ENCODE data around the gene AKAP6.

Gene AKAP6

DNA sequence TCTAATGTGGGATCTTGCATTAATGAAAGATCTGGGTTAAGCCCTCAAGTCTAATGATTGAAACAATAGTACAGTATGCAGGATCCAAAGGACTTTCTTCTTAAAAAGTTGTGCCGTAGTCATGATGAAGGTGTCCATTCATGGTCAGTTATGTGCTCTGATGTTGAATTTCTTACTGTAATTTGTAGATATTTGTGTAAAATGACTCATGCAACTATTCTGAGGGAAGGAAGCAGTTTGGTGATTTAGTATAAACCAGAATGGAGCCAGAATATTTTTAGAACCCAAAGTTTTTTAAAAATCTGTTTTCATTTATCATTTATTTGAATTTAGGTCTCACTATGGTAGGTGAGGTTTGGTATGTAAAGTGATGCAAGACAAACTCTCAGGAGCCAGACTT, 151.2 kb downstream of the AKAP6 start:
- no peak overlapping the region for H2AFZ ChIP-seq (ENCODE audit: low read depth)
- no peak overlapping the region for H3K27ac ChIP-seq
- no peaks in the 10 kb centered on the region for H3K36me3 ChIP-seq (ENCODE audit: insufficient read depth)
- no peaks in the 10 kb centered on the region for H3K4me1 ChIP-seq (ENCODE audit: low read depth, poor library complexity, severe bottlenecking)
- no peaks in the 10 kb centered on the region for H3K79me2 ChIP-seq (ENCODE audit: insufficient read depth, low read depth)
- TF ChIP-seq, protein P1, sequence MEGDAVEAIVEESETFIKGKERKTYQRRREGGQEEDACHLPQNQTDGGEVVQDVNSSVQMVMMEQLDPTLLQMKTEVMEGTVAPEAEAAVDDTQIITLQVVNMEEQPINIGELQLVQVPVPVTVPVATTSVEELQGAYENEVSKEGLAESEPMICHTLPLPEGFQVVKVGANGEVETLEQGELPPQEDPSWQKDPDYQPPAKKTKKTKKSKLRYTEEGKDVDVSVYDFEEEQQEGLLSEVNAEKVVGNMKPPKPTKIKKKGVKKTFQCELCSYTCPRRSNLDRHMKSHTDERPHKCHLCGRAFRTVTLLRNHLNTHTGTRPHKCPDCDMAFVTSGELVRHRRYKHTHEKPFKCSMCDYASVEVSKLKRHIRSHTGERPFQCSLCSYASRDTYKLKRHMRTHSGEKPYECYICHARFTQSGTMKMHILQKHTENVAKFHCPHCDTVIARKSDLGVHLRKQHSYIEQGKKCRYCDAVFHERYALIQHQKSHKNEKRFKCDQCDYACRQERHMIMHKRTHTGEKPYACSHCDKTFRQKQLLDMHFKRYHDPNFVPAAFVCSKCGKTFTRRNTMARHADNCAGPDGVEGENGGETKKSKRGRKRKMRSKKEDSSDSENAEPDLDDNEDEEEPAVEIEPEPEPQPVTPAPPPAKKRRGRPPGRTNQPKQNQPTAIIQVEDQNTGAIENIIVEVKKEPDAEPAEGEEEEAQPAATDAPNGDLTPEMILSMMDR (conservative IDR thresholded peaks at IDR 0.05; ENCODE audit: low read depth, low read length): no peak
- no peak overlapping the region for H3K4me2 ChIP-seq
- no peaks in the 10 kb centered on the region for H4K20me1 ChIP-seq (ENCODE audit: insufficient read depth)
- no peak overlapping the region for H3K4me3 ChIP-seq (IDR thresholded peaks at IDR 0.05; ENCODE audit: insufficient read depth, low read depth, low read length)
- no peaks in the 10 kb centered on the region for H3K27me3 ChIP-seq (ENCODE audit: insufficient read depth, low read depth)
- H3K9ac ChIP-seq: no peak overlapping the region

GRCh38 chr14:32481707-32482106, 152.6 kb downstream of the AKAP6 start:
- H3K36me3 ChIP-seq (ENCODE audit: insufficient read depth): no peaks in the 10 kb centered on the region
- no peaks in the 10 kb centered on the region for H3K4me1 ChIP-seq (ENCODE audit: low read depth, poor library complexity, severe bottlenecking)
- no peak overlapping the region for H3K4me2 ChIP-seq
- TF ChIP-seq, protein P1 (conservative IDR thresholded peaks at IDR 0.05; ENCODE audit: low read depth, low read length): no peak
- H3K79me2 ChIP-seq (ENCODE audit: insufficient read depth, low read depth): no peaks in the 10 kb centered on the region
- H3K4me3 ChIP-seq (IDR thresholded peaks at IDR 0.05; ENCODE audit: insufficient read depth, low read depth, low read length): no peak overlapping the region
- no peaks in the 10 kb centered on the region for H4K20me1 ChIP-seq (ENCODE audit: insufficient read depth)
- no peak overlapping the region for H2AFZ ChIP-seq (ENCODE audit: low read depth)
- H3K9ac ChIP-seq: no peak overlapping the region
- no peak overlapping the region for H3K27ac ChIP-seq
- no peaks in the 10 kb centered on the region for H3K27me3 ChIP-seq (ENCODE audit: insufficient read depth, low read depth)

DNA sequence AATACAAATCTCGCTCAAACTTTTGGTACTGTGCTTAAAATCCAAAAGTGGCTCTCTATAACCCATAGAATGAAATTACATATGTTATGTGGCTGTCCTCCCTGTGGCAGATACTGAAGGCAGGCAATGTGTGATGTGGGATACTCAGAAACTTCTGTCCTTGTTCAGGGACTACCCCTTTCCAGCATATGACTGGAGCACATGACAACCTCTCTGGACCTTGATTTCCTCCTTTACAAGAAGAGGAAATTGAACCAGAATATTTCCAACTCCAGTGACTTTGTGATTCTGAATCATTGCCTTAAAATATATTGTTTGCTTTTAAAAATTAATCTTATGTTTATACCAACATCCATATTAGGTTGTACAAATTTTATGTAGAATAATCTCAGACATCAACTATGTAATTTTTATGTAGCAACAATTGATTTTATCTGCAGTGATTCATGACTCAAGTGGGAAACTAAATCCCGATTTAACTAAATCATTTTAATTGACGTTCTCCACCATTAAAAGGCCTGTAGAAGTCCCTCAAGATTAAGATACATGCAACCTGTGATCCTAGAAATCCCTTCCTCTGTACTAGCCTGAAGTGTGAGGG, 162.4 kb downstream of the AKAP6 start:
- Histone ChIP-seq H3K27me3 (ENCODE audit: insufficient read depth, low read depth) (no peaks in the 10 kb centered on the region), H2AFZ (ENCODE audit: low read depth) (no peak overlapping the region), H3K4me3 (IDR thresholded peaks at IDR 0.05; ENCODE audit: insufficient read depth, low read depth, low read length) (no peak overlapping the region), H3K79me2 (ENCODE audit: insufficient read depth, low read depth) (no peaks in the 10 kb centered on the region), H3K4me2 (no peak overlapping the region), H4K20me1 (ENCODE audit: insufficient read depth) (no peaks in the 10 kb centered on the region), H3K36me3 (ENCODE audit: insufficient read depth) (no peaks in the 10 kb centered on the region), H3K27ac (no peak overlapping the region), H3K4me1 (ENCODE audit: low read depth, poor library complexity, severe bottlenecking) (no peaks in the 10 kb centered on the region), H3K9ac (no peak overlapping the region)
- TF ChIP-seq, protein P1 (conservative IDR thresholded peaks at IDR 0.05; ENCODE audit: low read depth, low read length): no peak

- Histone ChIP-seq H3K27me3 (ENCODE audit: insufficient read depth, low read depth) (no peaks in the 10 kb centered on the region), H4K20me1 (ENCODE audit: insufficient read depth) (no peaks in the 10 kb centered on the region), H2AFZ (ENCODE audit: low read depth) (no peak overlapping the region), H3K4me1 (ENCODE audit: low read depth, poor library complexity, severe bottlenecking) (no peaks in the 10 kb centered on the region), H3K9ac (no peak overlapping the region), H3K4me2 (no peak overlapping the region), H3K79me2 (ENCODE audit: insufficient read depth, low read depth) (no peaks in the 10 kb centered on the region), H3K27ac (no peak overlapping the region), H3K36me3 (ENCODE audit: insufficient read depth) (no peaks in the 10 kb centered on the region), H3K4me3 (IDR thresholded peaks at IDR 0.05; ENCODE audit: insufficient read depth, low read depth, low read length) (no peak overlapping the region)
- TF ChIP-seq, protein P1 (conservative IDR thresholded peaks at IDR 0.05; ENCODE audit: low read depth, low read length): no peak
Measured at GRCh38 chr14:32492457-32492856, 163.4 kb downstream of the AKAP6 start.

All from KMS-11 (cell line).